NCI-H2107 treated with DMSO at 0.1 percent for 48 hours (cell line): ENCODE data around the gene FAM181A.

Experiments used
- DNase-seq: peaks from one replicate; lab custom pipeline; 2025; ENCODE audit not compliant: unreplicated experiment; lab: John Stamatoyannopoulos, UW

Gene FAM181A

DNA sequence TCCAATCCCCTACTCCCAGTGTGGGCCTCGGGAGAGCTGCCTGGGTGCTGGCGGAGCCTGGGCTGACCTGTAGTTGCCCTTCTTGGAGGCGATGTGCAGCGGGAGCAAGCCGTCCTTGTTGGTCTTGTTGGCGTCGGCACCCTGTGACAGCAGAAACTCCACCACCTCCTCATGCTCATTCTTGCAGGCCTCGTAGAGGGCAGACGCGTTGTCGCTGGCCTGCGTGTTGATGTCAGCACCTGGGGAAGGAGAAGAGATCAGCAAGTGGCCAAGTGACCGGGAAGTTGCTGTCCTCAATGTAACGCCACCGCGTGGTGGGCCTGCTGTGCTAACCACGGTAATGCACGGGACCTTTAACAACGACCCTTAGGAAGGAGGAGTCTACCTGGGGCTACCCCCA is 20.1 kb downstream of the FAM181A start:
- DNase-seq = no peak

DNA sequence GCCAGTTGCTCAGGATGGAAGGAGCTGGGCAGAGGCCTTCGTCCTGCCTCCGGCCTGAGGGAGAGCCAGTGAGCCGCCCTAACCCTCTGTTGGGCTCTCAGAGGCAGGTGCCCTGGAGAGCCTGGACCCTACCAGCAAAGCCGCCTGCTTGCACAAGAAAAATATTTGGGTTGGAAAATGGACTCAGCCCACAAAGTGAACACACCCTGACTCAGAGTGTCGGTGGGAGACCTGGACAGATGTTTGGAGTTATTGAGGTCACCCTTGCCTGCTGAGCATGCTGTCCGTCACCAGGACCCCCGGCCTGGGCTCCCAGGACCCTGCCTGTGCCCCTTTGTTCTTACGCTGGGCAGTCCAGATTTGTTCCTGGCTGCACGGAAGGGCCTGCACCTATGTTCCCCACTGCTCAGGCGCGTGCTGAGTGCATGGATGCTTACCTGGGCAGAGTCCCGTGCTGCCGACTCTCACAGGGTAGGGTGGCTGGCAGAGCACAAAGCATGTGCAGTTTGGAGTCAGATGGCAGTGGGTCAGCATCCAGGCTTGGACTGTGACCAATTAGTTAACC is 22.4 kb downstream of the FAM181A start:
- DNase-seq = no peak

DNA sequence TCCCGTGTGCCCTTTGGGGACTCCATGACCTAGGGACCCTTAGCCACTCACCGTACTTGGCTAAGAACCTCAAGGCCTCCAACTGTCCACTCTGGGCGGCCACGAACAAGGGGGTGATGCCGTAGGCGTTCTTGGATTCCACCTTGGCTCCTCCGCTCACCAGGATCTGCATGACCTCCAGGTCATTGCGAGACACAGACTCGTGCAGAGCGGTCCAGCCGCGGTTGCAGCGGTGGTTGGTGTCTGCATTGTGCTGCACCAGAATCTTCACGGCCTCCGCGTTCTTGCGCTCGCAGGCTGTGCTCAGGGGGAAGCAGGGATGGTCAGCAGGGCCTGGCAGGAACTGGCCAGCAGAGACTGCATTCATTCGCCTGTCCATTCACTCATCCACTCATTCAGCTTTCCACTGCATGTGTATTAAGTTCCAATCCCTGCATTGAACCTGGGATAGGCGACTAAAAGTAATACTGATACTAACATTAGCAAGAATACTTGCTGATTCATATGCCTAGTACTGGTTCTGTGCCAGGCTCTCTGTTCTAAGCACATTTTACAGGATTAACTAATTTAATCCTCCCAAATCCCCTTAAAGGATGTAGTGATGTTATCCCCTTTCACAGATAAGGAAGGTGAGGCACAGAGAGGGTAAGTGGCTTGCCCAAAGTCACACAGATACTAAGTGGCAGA is 23.9 kb downstream of the FAM181A start:
- no peak for DNase-seq

DNA sequence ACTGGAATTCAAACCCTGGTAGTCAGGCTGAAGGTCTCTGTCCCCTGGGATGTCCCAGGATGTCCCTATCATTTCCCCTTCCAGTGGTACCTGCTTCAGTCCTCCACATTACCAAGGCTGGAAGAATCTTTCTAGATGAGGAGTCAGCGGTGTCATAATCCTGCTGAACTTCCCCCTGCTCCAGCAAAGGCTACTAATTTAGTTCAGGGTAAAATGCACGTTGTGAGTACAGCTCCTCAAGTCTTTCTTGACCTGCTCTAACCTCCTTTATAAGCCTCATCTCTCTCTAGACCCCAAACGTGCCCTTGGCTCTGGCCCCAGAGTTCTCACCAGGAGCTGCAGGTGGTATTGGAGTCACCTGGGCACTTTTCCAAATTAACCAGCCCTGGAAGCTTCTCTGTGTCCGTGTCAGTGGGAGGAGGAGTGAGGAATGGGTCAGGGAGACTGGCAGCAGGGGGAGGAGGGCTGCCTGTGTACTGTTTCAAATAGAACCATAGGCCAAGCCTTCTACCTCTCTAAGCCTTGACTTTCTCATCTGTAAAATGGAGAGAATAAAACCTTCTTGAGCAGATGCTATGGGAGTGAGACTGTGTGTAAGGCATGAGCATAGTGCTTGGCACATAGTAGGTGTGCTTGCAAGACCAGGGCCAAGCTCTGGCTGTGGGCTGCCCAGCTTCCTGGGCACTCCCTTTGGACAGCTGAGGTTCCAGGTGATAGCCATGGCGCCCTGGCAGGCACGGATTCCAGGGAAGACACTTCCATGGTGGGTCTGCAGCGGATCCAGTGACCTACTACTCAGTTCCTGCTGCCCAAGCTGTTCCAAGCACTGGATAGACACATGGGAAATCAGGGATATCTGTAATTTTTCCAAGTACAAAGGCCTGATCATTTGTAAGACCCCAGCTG is 24.7 kb downstream of the FAM181A start:
- no peak for DNase-seq

DNA sequence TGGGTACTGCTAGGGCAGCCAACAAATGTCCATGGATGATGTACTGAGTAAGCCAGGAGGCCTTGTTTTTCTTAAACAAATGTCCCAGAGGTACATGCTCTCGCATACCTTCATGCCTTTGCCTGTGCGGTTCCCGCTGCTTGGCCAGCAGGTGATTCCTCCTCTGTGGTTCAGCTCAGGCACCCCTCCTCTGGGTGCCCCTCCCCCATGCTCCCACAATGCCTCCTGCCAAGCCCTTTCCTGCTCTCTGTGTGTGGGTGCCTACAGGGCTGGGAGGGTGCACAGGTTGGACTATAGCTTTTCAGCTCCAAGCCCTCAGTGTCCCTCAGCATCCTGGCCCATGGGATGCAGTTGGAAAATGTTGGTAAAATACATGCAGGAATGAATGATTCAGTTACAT is 25.7 kb downstream of the FAM181A start:
- DNase-seq = no peak

DNA sequence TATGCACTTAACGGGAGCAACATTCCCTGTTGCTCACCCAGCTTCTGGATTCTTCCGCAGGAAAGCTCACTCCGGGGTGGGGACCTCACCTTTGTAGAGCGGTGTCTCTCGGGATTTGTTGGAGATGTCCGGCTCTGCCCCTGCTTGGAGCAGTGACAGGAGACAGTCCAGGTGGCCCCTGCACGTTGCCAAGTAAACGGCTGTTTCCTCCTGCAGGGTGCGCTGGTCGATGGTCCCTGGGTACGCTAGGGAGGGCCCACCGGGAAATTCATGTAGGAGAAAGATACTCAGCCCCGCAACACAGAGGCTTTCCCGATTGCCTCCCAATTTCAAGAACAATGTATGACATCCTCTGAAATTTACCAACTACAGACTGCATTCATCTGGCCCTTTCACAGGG is 26.1 kb downstream of the FAM181A start:
- DNase-seq = no peak

DNA sequence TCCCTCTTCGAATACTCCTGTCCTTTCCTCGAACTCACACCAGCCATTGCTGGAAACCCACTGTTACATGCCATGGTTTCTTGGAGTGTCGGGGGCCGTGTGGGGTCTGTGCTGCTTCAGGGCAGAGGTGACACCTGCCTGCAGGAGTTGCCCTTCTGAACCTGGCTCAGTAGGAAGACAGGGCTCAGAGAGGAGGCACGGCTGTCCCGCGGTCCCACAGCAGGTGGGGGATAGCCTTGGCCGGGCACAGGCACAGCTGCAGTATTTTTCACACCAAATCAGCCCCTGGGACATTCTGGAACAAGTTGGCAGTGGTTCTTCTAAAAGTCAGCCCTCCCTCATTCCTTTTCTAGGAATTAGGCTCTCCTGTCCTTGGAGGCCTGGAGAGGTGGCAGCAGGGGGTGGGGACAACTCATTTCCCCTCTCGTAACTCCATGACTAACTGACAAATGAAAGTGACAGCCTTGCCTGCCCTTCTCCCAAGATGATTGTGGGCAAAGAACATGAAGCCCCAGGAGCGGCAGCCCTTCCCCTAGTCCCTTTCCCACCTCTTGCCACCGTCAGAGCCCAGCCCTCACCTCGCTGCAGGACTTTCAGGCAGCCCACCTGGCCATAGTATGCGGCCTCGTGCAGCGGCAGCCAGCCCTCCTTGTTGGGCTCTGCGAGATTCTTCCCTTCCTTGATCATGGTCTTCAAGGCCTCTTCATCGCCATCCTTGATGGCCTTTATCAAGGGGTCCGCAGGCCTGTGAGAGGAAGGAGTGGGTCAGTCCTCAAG is 26.8 kb downstream of the FAM181A start:
- no peak for DNase-seq

DNA sequence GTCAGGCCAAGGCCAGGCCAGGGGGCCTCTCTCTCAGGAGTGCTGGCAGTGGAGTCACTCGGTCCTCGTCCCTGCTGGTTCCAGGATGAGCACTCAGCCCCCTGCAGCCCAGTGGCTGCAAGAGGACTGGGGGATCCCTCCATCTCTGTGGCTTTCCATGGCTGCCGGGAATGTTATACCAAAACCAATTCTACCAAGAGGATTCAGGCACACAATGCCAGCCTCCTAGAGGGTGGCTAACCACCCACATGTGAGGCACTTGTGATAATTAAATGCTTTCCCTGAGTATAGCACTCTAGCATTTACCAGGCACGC is 27.3 kb downstream of the FAM181A start:
- DNase-seq = no peak

DNA sequence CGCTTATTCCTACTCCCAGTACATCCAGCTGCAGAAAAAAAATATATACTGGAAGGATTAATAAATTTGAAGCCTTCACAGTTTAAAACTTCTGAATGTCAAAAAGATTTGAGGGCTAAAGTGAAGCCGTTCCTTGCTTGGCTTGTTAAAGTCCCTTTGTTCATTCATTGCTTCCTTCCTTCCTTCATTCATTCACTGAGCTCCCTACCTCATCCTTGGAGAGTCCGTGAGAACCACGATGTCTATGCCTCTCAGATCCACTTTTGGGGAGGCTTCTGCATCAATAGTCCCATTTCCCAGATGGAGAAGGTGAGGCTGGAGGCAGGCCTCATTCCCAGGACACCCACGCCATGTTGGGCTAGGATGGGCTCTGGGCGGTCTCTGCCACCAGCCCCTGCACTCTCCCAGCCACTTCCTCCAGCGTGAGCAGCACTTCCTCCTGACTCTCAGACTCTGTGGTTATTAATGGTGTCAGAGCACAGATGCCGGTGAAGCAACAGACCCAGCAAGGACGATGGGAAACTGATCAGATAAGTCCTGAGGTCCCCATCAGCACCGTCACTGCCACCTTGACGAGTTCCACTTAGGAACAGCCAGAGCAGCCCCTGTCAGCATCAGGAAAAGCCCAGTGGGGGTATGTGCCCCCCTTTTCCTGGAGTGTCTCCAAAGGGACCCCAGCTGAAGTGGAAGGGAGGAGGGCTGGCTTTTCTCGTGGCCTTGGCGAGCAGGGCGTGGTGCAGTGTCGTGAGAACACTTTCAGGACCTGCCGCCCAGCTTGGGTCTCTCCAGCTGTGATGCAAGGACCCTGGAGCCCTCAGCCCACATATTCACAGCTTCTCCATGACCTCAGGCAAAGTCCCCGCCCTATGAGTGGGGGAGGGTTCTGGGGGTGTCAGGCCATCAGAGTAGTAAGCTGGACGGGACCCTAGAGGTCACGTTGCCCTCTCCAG is 28.0 kb downstream of the FAM181A start:
- DNase-seq = no peak

DNA sequence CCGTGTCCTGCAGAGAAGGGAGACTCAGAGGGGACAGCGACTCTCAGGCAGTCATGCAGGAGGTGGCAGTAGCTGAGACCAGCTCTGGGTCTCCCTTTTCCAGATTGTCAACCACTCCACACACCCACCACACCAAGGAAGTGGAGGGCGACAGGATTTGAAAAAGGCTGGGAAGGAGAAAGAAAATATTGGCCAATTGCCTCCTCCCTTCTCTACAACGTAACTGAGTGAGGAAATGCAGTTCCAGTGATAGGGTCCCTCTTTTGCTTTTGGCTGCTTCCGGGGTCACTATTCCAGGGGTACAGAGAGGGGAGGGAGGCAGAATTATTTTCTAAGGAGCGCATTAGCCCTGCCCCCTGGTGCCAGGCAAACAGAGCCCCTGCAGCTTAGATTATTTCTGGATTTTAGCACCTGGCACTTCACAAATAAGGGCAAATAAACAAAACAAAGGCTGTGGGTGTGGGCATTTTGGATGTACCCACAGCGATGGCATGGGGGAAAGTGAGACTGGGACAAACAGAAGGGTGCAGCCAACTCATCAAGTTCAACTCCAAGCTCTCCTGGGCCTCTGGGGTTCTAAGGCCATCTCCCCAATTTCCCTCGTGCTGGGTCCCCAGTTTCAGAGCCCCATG is 28.8 kb downstream of the FAM181A start:
- DNase-seq = no peak

DNA sequence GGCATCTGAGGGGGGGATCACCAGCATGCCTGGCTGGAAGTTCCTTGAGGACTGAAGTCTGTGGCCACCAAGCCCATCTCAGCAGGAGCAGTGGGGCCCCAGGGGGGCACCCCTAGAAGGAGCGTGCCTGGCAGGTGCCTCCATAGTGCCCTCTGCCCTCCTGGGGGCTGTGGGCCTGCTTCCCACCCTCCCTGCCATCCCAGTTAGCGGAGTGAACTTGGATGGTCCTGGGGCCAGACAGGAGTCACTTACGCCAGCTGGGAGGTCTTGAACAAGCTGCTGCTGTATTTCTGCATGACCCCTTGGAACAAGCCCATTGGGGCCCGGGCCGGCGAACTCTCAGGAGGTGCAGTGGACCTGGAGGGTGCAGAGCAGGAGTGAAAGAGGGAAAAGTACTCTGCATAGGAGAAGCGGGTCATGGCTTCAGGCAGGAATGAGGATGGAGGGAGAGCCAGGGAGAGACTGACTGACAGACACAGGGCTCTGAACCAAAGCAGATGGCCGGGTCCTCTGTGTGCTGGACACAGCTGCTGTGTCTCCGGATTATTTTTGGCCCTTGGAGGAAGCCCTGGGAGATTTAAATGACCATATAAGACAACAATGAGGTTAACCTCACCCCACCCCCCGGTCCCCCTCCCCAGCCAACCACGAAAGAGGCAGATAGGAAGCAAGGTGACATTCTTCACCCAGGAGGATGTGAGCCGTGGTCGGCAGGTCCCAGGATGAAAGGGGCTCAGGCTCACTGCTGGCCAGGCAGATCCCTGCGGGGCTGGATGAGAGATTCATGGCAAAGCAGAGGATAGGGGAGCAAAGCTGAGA is 29.6 kb downstream of the FAM181A start:
- DNase-seq = no peak

DNA sequence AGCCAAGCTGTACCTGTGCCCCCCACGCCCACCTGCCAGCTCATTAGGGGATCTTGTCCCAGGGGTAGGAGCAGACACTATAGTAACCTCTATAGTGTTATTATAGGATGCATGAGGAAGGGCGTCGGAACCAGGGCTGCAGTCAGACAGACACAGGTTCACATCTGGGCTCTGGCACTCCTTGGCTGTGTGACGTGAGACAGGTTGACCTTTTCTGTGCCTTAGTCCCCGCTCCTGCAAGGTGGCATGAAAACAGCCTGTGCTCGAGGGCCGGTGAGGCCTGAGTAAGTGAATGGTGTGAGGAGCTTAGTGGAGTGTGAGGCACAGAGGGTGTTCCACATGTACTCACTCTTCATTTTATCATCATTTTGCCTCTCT is 30.2 kb downstream of the FAM181A start:
- DNase-seq = no peak

DNA sequence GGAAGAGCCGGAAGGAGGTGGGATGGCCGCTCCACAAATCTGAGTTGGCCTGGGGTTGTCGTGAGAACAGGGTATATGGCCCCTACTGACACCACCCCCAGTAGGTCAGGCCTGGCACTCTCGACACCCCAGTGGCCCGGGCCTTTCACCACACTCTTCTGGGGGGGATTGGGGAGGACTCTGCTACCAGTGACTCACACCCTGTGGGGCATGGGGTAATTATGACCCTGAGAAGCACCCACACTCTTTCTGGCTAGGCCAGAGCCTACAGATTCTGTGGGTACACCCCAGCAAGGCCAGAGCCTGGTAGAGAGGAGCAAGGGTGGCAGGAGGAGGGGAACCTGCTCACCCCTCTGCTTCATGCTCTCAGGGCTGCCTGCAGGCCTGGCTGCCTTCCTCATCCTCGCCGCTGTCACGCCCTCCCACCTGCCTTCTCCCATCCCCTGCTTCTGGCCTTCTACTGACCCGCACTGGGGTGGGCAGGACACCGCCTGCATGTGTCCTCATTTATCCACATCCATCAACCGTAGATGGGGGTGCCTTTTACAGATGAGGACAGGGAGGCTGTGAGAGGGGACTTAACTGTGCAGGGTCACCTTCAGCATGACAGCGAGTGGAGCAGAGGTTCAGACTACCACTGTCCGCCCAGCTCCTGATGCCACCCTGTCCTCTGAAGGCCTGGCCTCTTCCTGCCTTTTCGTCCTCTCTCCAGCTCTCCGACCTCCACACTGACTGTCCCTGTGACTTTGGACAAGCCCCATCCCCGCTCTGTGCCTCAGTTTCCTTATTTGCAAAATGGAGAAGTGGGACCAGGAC is 30.8 kb downstream of the FAM181A start:
- DNase-seq = no peak

DNA sequence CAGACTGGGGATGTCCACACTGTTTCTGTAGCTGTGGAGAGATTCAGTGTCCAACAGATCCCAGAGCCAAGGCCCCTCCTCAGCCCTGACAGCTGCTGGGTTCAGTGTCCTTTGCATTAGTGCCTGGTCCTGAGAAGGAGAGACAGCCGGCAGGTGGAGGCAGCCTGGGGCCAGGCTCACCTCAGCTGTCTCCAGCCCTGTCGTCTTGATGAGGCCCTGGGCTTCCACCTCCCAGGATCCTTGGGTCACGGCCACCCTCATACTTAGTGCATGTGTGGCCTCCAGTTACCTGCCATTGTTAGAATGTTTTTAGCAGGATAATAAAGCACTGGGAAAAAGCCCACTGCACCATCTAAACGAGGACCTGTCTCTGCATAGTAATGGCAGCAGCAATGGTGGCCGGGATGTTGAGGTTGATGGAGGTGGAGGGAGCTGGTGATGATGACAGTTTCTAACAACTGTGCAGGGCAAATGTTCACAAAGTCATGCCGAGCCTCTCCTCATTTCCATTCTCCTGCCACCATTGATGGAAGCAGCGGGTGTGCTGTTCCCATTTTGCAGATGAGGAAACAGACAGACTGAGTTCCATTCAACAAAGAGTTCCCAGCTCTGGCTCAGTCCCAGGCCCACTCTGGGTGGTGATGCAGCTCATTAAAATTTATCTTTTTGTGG is 31.6 kb downstream of the FAM181A start:
- DNase-seq = no peak

DNA sequence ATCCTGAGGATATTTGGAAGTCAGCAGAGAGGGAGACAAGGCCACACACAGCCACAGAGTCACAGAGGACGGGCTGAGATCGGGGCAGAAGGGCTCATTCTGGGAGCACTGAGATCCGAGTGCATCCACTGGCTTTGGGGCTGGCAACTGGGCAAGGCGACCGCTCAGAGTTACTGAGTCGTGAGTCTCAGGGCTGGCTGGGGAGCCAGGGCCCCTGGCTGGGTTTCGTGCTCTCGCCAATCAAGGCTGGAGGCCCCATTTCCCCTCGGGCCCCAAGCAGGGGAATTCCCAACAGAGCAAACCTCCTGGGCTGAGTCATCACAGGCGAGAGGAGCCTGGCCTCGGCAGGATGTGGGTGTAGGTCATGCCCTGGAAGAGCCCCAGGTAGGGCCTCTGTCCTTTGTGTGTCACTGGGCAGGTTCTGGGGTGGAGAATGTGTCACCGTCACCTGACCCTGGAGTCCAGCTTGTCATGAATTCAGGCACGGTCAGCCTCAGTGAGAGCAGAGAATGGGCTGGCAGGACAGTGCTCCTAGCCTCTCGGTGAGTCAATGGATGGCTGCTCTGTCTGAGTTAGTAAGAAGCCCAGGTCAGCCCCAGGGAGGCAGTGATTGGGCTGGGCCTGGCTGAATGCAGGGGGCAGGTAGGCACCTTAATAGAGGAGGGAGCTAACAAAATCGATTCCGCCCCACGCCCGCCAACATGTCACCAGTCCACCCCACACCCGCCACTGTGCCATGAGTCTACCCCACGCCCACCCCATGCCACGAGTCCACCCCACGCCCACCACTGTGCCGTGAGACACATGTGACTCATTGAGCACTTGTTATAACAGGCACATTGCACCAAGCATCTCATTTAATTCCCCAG is 32.3 kb downstream of the FAM181A start:
- DNase-seq = no peak

DNA sequence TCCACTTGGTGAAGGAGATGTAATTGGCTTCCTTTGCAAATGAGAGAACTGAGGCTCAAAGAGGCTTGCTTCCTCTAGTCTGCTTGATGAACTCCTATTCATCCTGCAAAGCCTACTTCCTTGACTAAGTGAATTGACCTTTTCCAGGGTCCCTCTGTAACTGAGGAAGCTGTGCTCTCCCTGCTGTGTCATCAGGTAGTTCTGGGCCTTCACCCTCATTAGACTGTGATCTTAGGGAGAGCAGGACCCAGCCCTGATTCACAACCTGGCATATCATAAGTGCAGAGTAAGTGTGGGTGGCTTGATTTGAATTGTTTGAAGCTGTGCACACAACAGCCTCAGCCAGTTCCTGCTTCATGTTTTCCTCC is 32.9 kb downstream of the FAM181A start:
- no peak for DNase-seq
